ENCODE measurements around the gene E2F6. TPM values are rescaled to one million over a fixed set of nuclear protein-coding genes. Genes with fewer than 3 reads are reported as not detected.

The E2F6 gene
- polyA plus RNA-seq, 3 donors: 3.5 to 6.4 (median 3.7) TPM

GRCh38 chr2:11407413-11407812 is 58.5 kb downstream of the E2F6 start:
- Histone ChIP-seq H3K79me2 (ENCODE audit: insufficient read depth, low read length) (no peaks in the 10 kb centered on the region), H3K27ac (ENCODE audit: low read depth in 1 of 2, low read length in 2 of 2) (no peak overlapping the region), H3K4me3 (replicated peaks in 1 of 3; ENCODE audit: low read depth in 2 of 3, low read length in 3 of 3) (no peak overlapping the region), H3K4me1 (ENCODE audit: control insufficient read depth in 1 of 2, insufficient read depth in 2 of 2, low read length in 2 of 2) (no peaks in the 10 kb centered on the region), H2AFZ (ENCODE audit: insufficient read depth, low read depth, low read length, poor library complexity, severe bottlenecking) (no peak overlapping the region), H3K27me3 (ENCODE audit: control insufficient read depth in 2 of 2, insufficient read depth in 2 of 2, low read length in 2 of 2) (no peaks in the 10 kb centered on the region), H3K9me3 (replicated peaks in 1 of 2; ENCODE audit: control insufficient read depth in 1 of 2, insufficient read depth in 1 of 2, low read length in 2 of 2) (no peaks in the 10 kb centered on the region), H4K20me1 (ENCODE audit: insufficient read depth, low read length) (no peaks in the 10 kb centered on the region), H3K4me2 (replicated peaks; ENCODE audit: extremely low read depth, low read length, poor library complexity, severe bottlenecking) (no peak overlapping the region), H3K36me3 (replicated peaks in 1 of 2; ENCODE audit: control insufficient read depth in 1 of 2, insufficient read depth in 2 of 2, low read length in 2 of 2) (no peaks in the 10 kb centered on the region), H3K9ac (ENCODE audit: insufficient read depth, low read length, poor library complexity, severe bottlenecking) (no peak overlapping the region)
- TF ChIP-seq CTCF (IDR thresholded peaks at IDR 0.05): no peak
- Mint-ChIP-seq H3K27ac (peak overlapping the region in 1 of 7 donors; percentile 33), H3K36me3 (no peaks in the 10 kb centered on the region), H3K27me3 (ENCODE audit: low read depth in 3 of 3) (peaks cover 1 to 10% (median 4%) of the 10 kb centered on the region in 3 donors), H3K4me1 (peaks cover 11% of the 10 kb centered on the region), H3K4me3 (no peak overlapping the region), H3K9me3 (peaks cover 0 to 2% (median 0%) of the 10 kb centered on the region in 7 donors)
- no peak for DNase-seq
- WGBS (ENCODE audit: insufficient coverage): 75% methylated on average over 4 of the region's 6 CpGs
- intact Hi-C loops (cut with micrococcal nuclease): no loop called here

GRCh38 chr2:11406958-11407381 is 59.0 kb downstream of the E2F6 start:
- DNase-seq: no peak
- Histone ChIP-seq H3K79me2 (ENCODE audit: insufficient read depth, low read length) (no peaks in the 10 kb centered on the region), H3K9ac (ENCODE audit: insufficient read depth, low read length, poor library complexity, severe bottlenecking) (no peak overlapping the region), H3K27me3 (ENCODE audit: control insufficient read depth in 2 of 2, insufficient read depth in 2 of 2, low read length in 2 of 2) (no peaks in the 10 kb centered on the region), H4K20me1 (ENCODE audit: insufficient read depth, low read length) (no peaks in the 10 kb centered on the region), H3K4me1 (ENCODE audit: control insufficient read depth in 1 of 2, insufficient read depth in 2 of 2, low read length in 2 of 2) (no peaks in the 10 kb centered on the region), H3K9me3 (replicated peaks in 1 of 2; ENCODE audit: control insufficient read depth in 1 of 2, insufficient read depth in 1 of 2, low read length in 2 of 2) (no peaks in the 10 kb centered on the region), H3K27ac (ENCODE audit: low read depth in 1 of 2, low read length in 2 of 2) (no peak overlapping the region), H3K4me2 (replicated peaks; ENCODE audit: extremely low read depth, low read length, poor library complexity, severe bottlenecking) (no peak overlapping the region), H2AFZ (ENCODE audit: insufficient read depth, low read depth, low read length, poor library complexity, severe bottlenecking) (no peak overlapping the region), H3K4me3 (replicated peaks in 1 of 3; ENCODE audit: low read depth in 2 of 3, low read length in 3 of 3) (no peak overlapping the region), H3K36me3 (replicated peaks in 1 of 2; ENCODE audit: control insufficient read depth in 1 of 2, insufficient read depth in 2 of 2, low read length in 2 of 2) (no peaks in the 10 kb centered on the region)
- H3K27me3 Mint-ChIP-seq (ENCODE audit: low read depth in 3 of 3): peaks cover 0 to 10% (median 4%) of the 10 kb centered on the region in 3 donors
- H3K4me3 Mint-ChIP-seq: no peak overlapping the region
- 93% methylated on average over 3 of the region's 3 CpGs for WGBS (ENCODE audit: insufficient coverage)
- TF ChIP-seq CTCF (IDR thresholded peaks at IDR 0.05): no peak
- peaks cover 0 to 3% (median 0%) of the 10 kb centered on the region in 7 donors for H3K9me3 Mint-ChIP-seq
- intact Hi-C loops (cut with micrococcal nuclease): no loop called here
- H3K4me1 Mint-ChIP-seq: peaks cover 9% of the 10 kb centered on the region
- H3K27ac Mint-ChIP-seq: peak overlapping the region in 2 of 7 donors; percentile 66 to 70
- no peaks in the 10 kb centered on the region for H3K36me3 Mint-ChIP-seq

Data from CD14-positive monocyte (primary cell).